K562 (cell line): Measurements from ENCODE around the gene CNMD. TPM values are rescaled to one million over a fixed set of nuclear protein-coding genes. Genes with fewer than 3 reads are reported as not detected.

Experiments used
- ATAC-seq: fragments of 200-7000 bp; cut with Tn5 transposase; 3 replicates; pipeline ENCODE4 v1.9.1; 2020; ENCODE audit warnings: moderate library complexity
- BruUV-seq: library from RNA; stranded (reverse); fragments of 400-500 nt; replicated peaks from 2 replicates; lab custom pipeline; 2021; lab: Mats Ljungman, UMichigan
- CTCF ChIA-PET: fragments of 300-600 bp; formaldehyde crosslinking; extraction: SDS; loops from one replicate; lab custom pipeline; 2021; ENCODE audit warnings: low intra/inter-chr PET ratio; lab: Yijun Ruan, JAX
- POLR2A ChIA-PET: fragments of 300-600, 350-650 bp; sonication (Branson Sonifier 250); formaldehyde crosslinking; extraction: SDS; loops from one replicate; lab custom pipeline; 2021; ENCODE audit warnings: antibody characterized with exemption, inconsistent platforms; lab: Yijun Ruan, JAX
- DNase-seq, 4 experiments: peaks; one replicate each; pipeline versions ENCODE4 v3.0.0 to v3.0.0-alpha.2; 2011 to 2018; ENCODE audit warnings: low spot score in 3 of 4, mixed read lengths in 3 of 4; ENCODE audit errors: extremely low read depth in 1 of 4
- FAIRE-seq: peaks from 2 replicates; lab custom pipeline; 2011; peaks lifted over from hg19 to GRCh38; lab: Jason Lieb, UNC
- H2AFZ ChIP-seq: 2 replicates; pipeline ENCODE4 v1.6.0; 2011; ENCODE audit warnings: low read depth, low read length, control low read depth, inconsistent platforms
- H3K27ac ChIP-seq: fragments of 200-600 bp; 3 replicates; pipeline ENCODE4 v1.8.0; 2011; ENCODE audit warnings: low read depth, mild to moderate bottlenecking, control low read depth, inconsistent platforms, low read length, moderate library complexity, mixed read lengths; ENCODE audit errors: extremely low read depth
- H3K27me3 ChIP-seq, 2 experiments: fragments of 300-600 bp in 1 of 2; 2 replicates in 1 of 2; 3 replicates in 1 of 2; pipeline versions ENCODE4 v1.6.0 to v1.8.0; 2011; ENCODE audit warnings: inconsistent platforms in 2 of 2, low read length in 2 of 2, mild to moderate bottlenecking in 1 of 2, mixed read lengths in 1 of 2, moderate library complexity in 1 of 2; ENCODE audit not compliant: control insufficient read depth in 2 of 2, insufficient read depth in 2 of 2
- H3K36me3 ChIP-seq: fragments of 300-600 bp; 3 replicates; pipeline ENCODE4 v1.8.0; 2011; ENCODE audit warnings: mild to moderate bottlenecking, low read length, inconsistent platforms; ENCODE audit not compliant: control insufficient read depth, insufficient read depth
- H3K4me1 ChIP-seq, 2 experiments: fragments of 200-600 bp in 1 of 2; replicated peaks in 1 of 2; 2 replicates in 1 of 2; 3 replicates in 1 of 2; pipeline versions ENCODE4 v1.5.1 to v1.8.0; 2011; ENCODE audit warnings: inconsistent platforms in 2 of 2, low read length in 2 of 2, mild to moderate bottlenecking in 1 of 2, mixed read lengths in 1 of 2, moderate library complexity in 1 of 2; ENCODE audit not compliant: control insufficient read depth in 2 of 2, insufficient read depth in 2 of 2
- H3K4me2 ChIP-seq: 2 replicates; pipeline ENCODE4 v1.6.1; 2011; ENCODE audit warnings: low read length, control low read depth, inconsistent platforms, mixed read lengths; ENCODE audit not compliant: insufficient read depth
- H3K4me3 ChIP-seq: fragments of 200-600 bp; sonication (generic), shearing (Covaris generic); 2 replicates; pipeline ENCODE4 v1.5.1; 2016; ENCODE audit warnings: control low read depth, inconsistent platforms
- H3K79me2 ChIP-seq: fragments of 200-600 bp; 3 replicates; pipeline ENCODE4 v1.8.0; 2011; ENCODE audit warnings: low read length, inconsistent platforms; ENCODE audit not compliant: control insufficient read depth, insufficient read depth
- H3K9ac ChIP-seq, 2 experiments: 2 replicates each; pipeline versions ENCODE4 v1.6.0 to v1.6.1; 2011; ENCODE audit warnings: low read depth in 2 of 2, low read length in 2 of 2, control low read depth in 1 of 2, inconsistent platforms in 1 of 2, mild to moderate bottlenecking in 1 of 2, mixed read lengths in 1 of 2; ENCODE audit not compliant: insufficient read depth in 1 of 2
- H3K9me1 ChIP-seq: one replicate; pipeline ENCODE4 v1.6.0; 2011; ENCODE audit warnings: inconsistent platforms, mild to moderate bottlenecking, low read length, moderate library complexity; ENCODE audit not compliant: control insufficient read depth, insufficient read depth
- H3K9me3 ChIP-seq: replicated peaks from 2 replicates; pipeline ENCODE4 v1.5.1; 2011; ENCODE audit warnings: low read depth, low read length, inconsistent platforms; ENCODE audit not compliant: control insufficient read depth, insufficient read depth
- H4K20me1 ChIP-seq: replicated peaks from 2 replicates; pipeline ENCODE4 v1.6.1; 2011; ENCODE audit warnings: low read length, inconsistent platforms, mixed read lengths; ENCODE audit not compliant: control insufficient read depth, insufficient read depth
- ELF2 ChIP-seq: fragments of 250-450 bp; sonication (Bioruptor Pico); IDR thresholded peaks from 2 replicates; pipeline ENCODE4 v1.5.0; 2021; ENCODE audit warnings: mild to moderate bottlenecking
- PRDM10 ChIP-seq: fragments of 450-650 bp; IDR thresholded peaks from 2 replicates; pipeline ENCODE4 v1.6.1; 2018; ENCODE audit not compliant: partially characterized antibody
- RBM34 ChIP-seq: fragments of 200-400 bp; formaldehyde crosslinking; IDR thresholded peaks from 2 replicates; pipeline ENCODE4 v1.6.1; 2018; ENCODE audit warnings: low read length, borderline replicate concordance; ENCODE audit not compliant: insufficient read depth
- REST ChIP-seq, 2 experiments: fragments of 450-650 bp; formaldehyde crosslinking in 1 of 2; IDR thresholded peaks; 2 replicates each; pipeline versions ENCODE4 v1.4.0 to v1.6.1; 2014 to 2020; ENCODE audit warnings: mild to moderate bottlenecking in 2 of 2, borderline replicate concordance in 1 of 2, low read depth in 1 of 2
- RFX1 ChIP-seq: fragments of 450-650 bp; IDR thresholded peaks from 2 replicates; pipeline ENCODE4 v1.6.1; 2016; ENCODE audit warnings: mild to moderate bottlenecking, moderate library complexity
- SIRT6 ChIP-seq: IDR thresholded peaks from one replicate; pipeline ENCODE4 v1.6.1; 2012; ENCODE audit warnings: low read depth, mild to moderate bottlenecking, control low read depth, inconsistent platforms, low read length, moderate library complexity
- SMARCA4 ChIP-seq: fragments of 450-650 bp; IDR thresholded peaks from 2 replicates; pipeline ENCODE4 v1.6.1; 2016
- TAF7 ChIP-seq: fragments of 450-650 bp; IDR thresholded peaks from 2 replicates; pipeline ENCODE4 v1.6.1; 2016; ENCODE audit warnings: missing genetic modification characterization, missing compliant biosample characterization
- TEAD4 ChIP-seq, 2 experiments: sonication (generic) in 1 of 2; formaldehyde crosslinking in 1 of 2; IDR thresholded peaks; 2 replicates each; pipeline versions ENCODE4 v1.6.1 to v1.8.0; 2012 to 2022; ENCODE audit warnings: borderline replicate concordance in 1 of 2, inconsistent platforms in 1 of 2, low read length in 1 of 2, mild to moderate bottlenecking in 1 of 2, missing genetic modification reagents in 1 of 2
- XRCC5 ChIP-seq: fragments of 200-400 bp; formaldehyde crosslinking; IDR thresholded peaks from 2 replicates; pipeline ENCODE4 v1.6.1; 2017; ENCODE audit warnings: low read depth, mild to moderate bottlenecking, low read length
- ZNF431 ChIP-seq: sonication (generic); formaldehyde crosslinking; IDR thresholded peaks from 2 replicates; pipeline ENCODE4 v1.8.0; 2022; ENCODE audit warnings: mild to moderate bottlenecking, missing genetic modification reagents
- ZNF778 ChIP-seq: fragments of 450-650 bp; formaldehyde crosslinking; IDR thresholded peaks from 2 replicates; pipeline ENCODE4 v1.4.0; 2020; ENCODE audit warnings: mild to moderate bottlenecking, moderate library complexity
- WGBS: fragments of 100-300 bp; shearing (Covaris generic); methylation state at CpG from one replicate; pipeline ENCODE4 v1.1.6; 2016; ENCODE audit warnings: low coverage, mixed read lengths; ENCODE audit not compliant: insufficient coverage; ENCODE audit errors: missing lambda C conversion rate; 5-methylcytosine and 5-hydroxymethylcytosine counted together
- in situ Hi-C: fragments of 300-500 bp; cut with MboI; formaldehyde crosslinking; loops from 4 replicates; pipeline ENCODE4 v1.15.0; 2018; ENCODE audit warnings: inconsistent platforms, mixed read lengths
- intact Hi-C: fragments of 100-400 bp; cut with micrococcal nuclease; formaldehyde crosslinking; loops from 2 replicates; pipeline ENCODE4 v1.14.2; 2022
- polyA plus RNA-seq, 8 experiments: library from polyadenylated mRNA; depleted of rRNA in 4 of 8; stranded (reverse) in 5 of 8; unstranded in 3 of 8; fragments of >200 nt; fragmentation: Nextera tagmentation in 2 of 8; fragmentation: Illumina TruSeq in 1 of 8; extraction: Ambion mirVana in 2 of 8; extraction: Trizol in 1 of 8; gene quantifications; 2 replicates each; pipeline versions ENCODE4 v1.2.1 to v1.2.3, GENCODE V29; 2011 to 2014; ENCODE audit warnings: inconsistent platforms in 1 of 8, missing spikeins in 1 of 8
- total RNA-seq, 7 experiments: library from RNA; depleted of rRNA in 6 of 7; stranded (reverse); fragments of >200 nt in 6 of 7; fragmentation: Illumina TruSeq in 2 of 7; extraction: Trizol in 2 of 7; gene quantifications; 2 replicates each; pipeline versions ENCODE4 v1.2.1 to v1.2.3, GENCODE V29; 2011 to 2021; ENCODE audit warnings: low replicate concordance in 1 of 7

Gene CNMD
- total and polyA plus RNA-seq, 9 of the 15 experiments (the other 6 are each of a cell fraction or from before 2014, with no cell fraction given), result not detected

- Histone ChIP-seq H3K36me3 (no peaks in the 10 kb centered on the region), H3K4me3 (no peak overlapping the region), H3K9me1 (no peaks in the 10 kb centered on the region), H3K27ac (no peak overlapping the region), H4K20me1 (no peaks in the 10 kb centered on the region), H2AFZ (no peak overlapping the region), H3K9me3 (no peaks in the 10 kb centered on the region), H3K4me2 (no peak overlapping the region), H3K9ac (no peak overlapping the region), H3K27me3 (peaks cover 3 to 5% of the 10 kb centered on the region in 2 experiments; a peak in 4 of 5 replicates), H3K4me1 (no peaks in the 10 kb centered on the region), H3K79me2 (no peaks in the 10 kb centered on the region)
- 4% methylated on average over 3 of the region's 3 CpGs for WGBS
- ChIA-PET CTCF (no interaction called here), POLR2A (no interaction called here)
- DNase-seq (no peak), ATAC-seq (no peak), FAIRE-seq (no peak)
- in situ Hi-C loops, result no loop called here
- BruUV-seq, result no TSS peak
- intact Hi-C loops, result no loop called here
- TF ChIP-seq SIRT6, result no peak
- no peak for TF ChIP-seq RFX1
- TF ChIP-seq ZNF431 (CRISPR knock-in tag), result no peak
- no peak for TF ChIP-seq TEAD4 (IDR thresholded peaks at IDR 0.05; ENCODE audit: low read length)
- no peak for TF ChIP-seq TEAD4 (CRISPR knock-in tag; IDR thresholded peaks at IDR 0.05; ENCODE audit: borderline replicate concordance)
- TF ChIP-seq TAF7 (tag), result no peak
- no peak for TF ChIP-seq ZNF778 (CRISPR knock-in tag)
- no peak for TF ChIP-seq ELF2 (CRISPR knock-in tag)
- no peak for TF ChIP-seq SMARCA4
- TF ChIP-seq REST (IDR thresholded peaks at IDR 0.05; ENCODE audit: borderline replicate concordance), result no peak
- no peak for TF ChIP-seq REST (CRISPR knock-in tag; IDR thresholded peaks at IDR 0.05; ENCODE audit: low read depth)
- TF ChIP-seq RBM34, result no peak
- no peak for TF ChIP-seq XRCC5
- no peak for TF ChIP-seq PRDM10
Observed at GRCh38 chr13:52746141-52746540, 6.5 kb upstream of the CNMD start.
